ENCODE results near the gene CPLX3. TPM values are rescaled to one million over a fixed set of nuclear protein-coding genes. Genes with fewer than 3 reads are reported as not detected.
"Not testable (repeated sequence)": the region's sequence is repeated elsewhere in the genome, so short reads cannot be mapped to it uniquely, and the experiment has no call there.

Gene CPLX3
- total RNA-seq, 4 donors from 2014 or later, result 0.33 TPM; not detected in 3

DNA sequence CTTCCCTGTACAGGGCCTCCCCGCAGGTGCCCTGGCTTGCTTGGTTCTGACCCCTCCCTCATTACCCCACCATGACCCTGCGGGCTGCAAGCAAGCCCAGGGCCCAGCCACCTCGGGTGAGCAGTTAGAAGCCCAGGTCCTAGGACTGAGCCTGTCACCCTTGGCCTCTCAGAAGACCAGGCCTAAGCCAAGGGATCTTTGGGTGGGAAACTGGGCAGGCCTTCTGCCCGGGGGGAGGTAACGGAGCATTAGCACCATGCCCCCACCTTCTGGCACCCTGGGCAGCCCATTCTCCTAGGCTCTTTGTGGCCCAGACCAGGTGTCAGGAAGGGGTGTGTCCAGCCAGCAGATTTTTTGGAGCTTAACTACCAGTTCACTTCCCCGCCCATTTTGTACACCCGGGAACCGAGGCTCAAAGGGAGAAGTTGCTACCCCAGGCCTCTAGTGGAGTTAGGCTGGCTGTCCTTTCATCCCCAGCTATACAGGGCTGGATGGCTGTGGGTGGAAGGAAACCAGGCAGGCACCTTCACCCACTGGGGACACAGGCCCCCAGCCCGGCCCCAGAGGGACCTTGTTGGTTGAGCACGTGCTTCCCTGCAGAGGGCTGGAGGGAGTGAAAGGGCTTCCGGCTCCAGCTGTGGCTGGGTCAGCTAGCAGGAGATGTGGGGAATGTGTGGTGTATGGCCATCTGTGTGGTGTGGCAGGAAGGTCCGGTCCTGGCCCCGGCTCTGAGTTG lies 43.2 kb upstream of the CPLX3 start:
- H3K4me3 ChIP-seq, result peak overlapping the region; percentile 73 to 95 (median 86)
- intact Hi-C loops (cut with DNase I), result loop anchor here (5.0 kb wide), 1 partner anchor 154 kb away; the partner anchor contains the start of gene COX5A
- no peaks in the 10 kb centered on the region for H3K36me3 ChIP-seq
- H3K27ac ChIP-seq (replicated peaks in 1 of 4), result peak overlapping the region; percentile 80 to 94 (median 84)
- H3K9me3 ChIP-seq, result no peaks in the 10 kb centered on the region
- 8% methylated on average over 10 of the region's 13 CpGs for WGBS
- TF ChIP-seq POLR2AphosphoS5 (IDR thresholded peaks at IDR 0.05), result no peak
- no peak for TF ChIP-seq EP300 (IDR thresholded peaks at IDR 0.05)
- TF ChIP-seq POLR2A (IDR thresholded peaks at IDR 0.05; ENCODE audit: low read depth), result no peak
- TF ChIP-seq, protein P1, sequence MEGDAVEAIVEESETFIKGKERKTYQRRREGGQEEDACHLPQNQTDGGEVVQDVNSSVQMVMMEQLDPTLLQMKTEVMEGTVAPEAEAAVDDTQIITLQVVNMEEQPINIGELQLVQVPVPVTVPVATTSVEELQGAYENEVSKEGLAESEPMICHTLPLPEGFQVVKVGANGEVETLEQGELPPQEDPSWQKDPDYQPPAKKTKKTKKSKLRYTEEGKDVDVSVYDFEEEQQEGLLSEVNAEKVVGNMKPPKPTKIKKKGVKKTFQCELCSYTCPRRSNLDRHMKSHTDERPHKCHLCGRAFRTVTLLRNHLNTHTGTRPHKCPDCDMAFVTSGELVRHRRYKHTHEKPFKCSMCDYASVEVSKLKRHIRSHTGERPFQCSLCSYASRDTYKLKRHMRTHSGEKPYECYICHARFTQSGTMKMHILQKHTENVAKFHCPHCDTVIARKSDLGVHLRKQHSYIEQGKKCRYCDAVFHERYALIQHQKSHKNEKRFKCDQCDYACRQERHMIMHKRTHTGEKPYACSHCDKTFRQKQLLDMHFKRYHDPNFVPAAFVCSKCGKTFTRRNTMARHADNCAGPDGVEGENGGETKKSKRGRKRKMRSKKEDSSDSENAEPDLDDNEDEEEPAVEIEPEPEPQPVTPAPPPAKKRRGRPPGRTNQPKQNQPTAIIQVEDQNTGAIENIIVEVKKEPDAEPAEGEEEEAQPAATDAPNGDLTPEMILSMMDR (IDR thresholded peaks at IDR 0.05), result no peak
- no peaks in the 10 kb centered on the region for H3K27me3 ChIP-seq
- no peak for DNase-seq (ENCODE audit: extremely low spot score)
- H3K4me1 ChIP-seq, result peaks cover 61 to 79% (median 73%) of the 10 kb centered on the region in 4 donors

DNA sequence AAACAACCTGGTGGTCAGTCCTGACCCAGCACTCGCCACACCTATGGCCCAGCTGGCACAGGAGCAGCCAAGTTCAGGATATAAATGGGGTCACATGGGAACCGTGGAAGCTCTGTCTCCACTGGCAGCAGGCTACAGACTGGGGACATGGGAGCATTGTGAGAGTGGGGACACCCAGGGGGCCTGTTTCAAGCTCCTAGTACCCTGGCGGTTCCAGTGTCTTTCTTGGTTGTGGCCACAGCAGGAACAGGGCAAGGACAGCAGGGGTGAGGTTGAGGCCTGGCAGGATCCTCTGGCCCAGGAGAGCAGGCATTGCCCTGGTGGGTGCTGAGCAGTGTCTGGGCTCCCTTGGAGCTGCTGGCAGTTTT lies 42.6 kb upstream of the CPLX3 start:
- DNase-seq (ENCODE audit: extremely low spot score), result no peak
- H3K27me3 ChIP-seq, result no peaks in the 10 kb centered on the region
- no peaks in the 10 kb centered on the region for H3K36me3 ChIP-seq
- H3K9me3 ChIP-seq, result no peaks in the 10 kb centered on the region
- no peak for TF ChIP-seq POLR2AphosphoS5 (IDR thresholded peaks at IDR 0.05)
- TF ChIP-seq, protein P1 (IDR thresholded peaks at IDR 0.05), result no peak
- TF ChIP-seq POLR2A (IDR thresholded peaks at IDR 0.05; ENCODE audit: low read depth), result no peak
- TF ChIP-seq EP300 (IDR thresholded peaks at IDR 0.05), result no peak
- intact Hi-C loops (cut with DNase I), result loop anchor here (5.0 kb wide), 1 partner anchor 154 kb away; the partner anchor contains the start of gene COX5A
- H3K4me3 ChIP-seq, result peak overlapping the region; percentile 73 to 95 (median 86)
- H3K4me1 ChIP-seq, result peaks cover 67 to 84% (median 77%) of the 10 kb centered on the region in 4 donors
- peak overlapping the region; percentile 80 to 94 (median 84) for H3K27ac ChIP-seq (replicated peaks in 1 of 4)
- 48% methylated on average over 3 of the region's 3 CpGs for WGBS

DNA sequence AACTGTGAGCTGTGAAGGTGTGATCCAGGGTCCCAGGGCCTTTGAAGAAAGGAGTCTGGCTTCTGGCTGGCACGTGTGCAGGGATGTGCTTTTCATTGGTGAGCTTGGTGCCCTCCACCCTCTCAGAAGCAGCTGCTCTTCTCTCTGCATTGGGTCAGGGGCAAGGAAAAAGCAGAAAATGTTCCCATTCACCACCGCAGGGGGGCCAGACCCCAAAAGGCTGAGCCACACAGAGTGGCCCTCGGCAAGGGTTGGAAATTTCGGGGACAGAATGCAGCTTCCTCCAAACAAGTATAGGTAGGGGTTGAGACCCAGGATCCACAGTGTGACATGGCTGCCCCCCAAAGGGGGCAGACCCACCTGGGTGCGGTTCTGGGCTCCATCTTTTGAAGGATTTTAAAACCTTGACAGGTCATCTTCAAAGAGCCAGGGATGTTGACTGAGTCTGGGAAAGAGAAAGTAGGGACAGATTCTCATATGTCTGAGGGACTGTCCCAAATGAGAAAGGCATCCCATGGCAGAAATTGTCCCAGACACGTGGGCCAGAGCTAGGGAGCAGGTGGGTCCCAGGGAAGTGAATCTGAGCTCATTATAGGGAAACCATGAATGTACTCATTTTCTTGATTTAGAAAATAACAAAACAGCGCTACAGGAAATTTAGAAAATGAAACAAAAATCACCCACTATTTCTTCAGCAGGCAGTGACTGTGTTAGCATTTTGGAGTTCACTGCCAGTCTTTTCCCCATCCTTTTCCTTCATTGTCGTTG lies 41.8 kb upstream of the CPLX3 start:
- Histone ChIP-seq H3K4me3 (peak overlapping the region in 3 of 4 donors; percentile 15 to 90 (median 73)), H3K27ac (replicated peaks in 1 of 4) (peak overlapping the region; percentile 4 to 94 (median 63)), H3K4me1 (peaks cover 75 to 93% (median 85%) of the 10 kb centered on the region in 4 donors), H3K27me3 (no peaks in the 10 kb centered on the region), H3K36me3 (no peaks in the 10 kb centered on the region), H3K9me3 (no peaks in the 10 kb centered on the region)
- TF ChIP-seq, protein P1 (IDR thresholded peaks at IDR 0.05), result no peak
- no peak for TF ChIP-seq POLR2A (IDR thresholded peaks at IDR 0.05; ENCODE audit: low read depth)
- TF ChIP-seq POLR2AphosphoS5 (IDR thresholded peaks at IDR 0.05), result no peak
- intact Hi-C loops (cut with DNase I), result loop anchor here (5.0 kb wide), 1 partner anchor 153 kb away; the partner anchor contains the start of gene COX5A
- DNase-seq (ENCODE audit: extremely low spot score), result no peak
- WGBS, result 55% methylated on average over 8 of the region's 8 CpGs

DNA sequence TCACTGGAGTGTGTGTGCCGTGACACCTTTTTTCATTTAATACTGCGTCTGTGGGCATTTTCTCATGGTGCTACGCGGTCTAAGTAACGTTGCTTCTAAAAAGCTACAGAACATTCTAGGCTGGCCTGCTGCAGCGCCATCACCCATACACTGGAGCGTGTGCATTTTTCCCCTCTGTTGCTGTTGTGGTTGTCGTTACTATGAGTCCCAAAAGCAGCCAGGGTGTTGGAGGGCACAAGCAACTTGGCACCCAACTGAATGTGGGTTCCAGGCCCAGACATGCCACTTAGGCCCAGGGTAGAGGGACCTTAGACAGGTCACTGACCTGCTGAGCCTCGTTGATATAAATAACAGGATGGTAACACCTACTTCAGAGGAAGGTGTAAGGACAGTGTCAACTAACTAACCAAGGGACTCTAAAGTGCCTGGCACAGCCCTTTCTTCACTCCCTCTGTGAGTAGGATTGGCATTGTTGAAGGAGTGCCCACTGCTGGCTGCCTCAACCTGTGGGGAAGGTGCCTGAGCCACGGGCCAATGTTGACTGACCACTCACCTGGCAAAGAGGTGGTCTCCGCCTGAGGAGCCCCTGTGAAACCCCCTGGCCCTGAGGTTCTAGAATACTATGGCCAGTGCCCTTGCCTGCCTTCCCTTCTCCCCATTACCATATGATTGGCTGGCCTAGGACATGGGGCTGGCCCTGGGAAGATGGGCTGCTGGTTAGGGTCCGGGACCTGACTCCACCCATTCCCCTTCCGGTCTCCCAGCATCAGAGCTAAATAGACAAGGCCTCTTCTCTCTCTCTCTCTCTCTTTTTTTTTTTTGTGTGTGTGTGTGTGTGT lies 41.0 kb upstream of the CPLX3 start:
- Histone ChIP-seq H3K36me3 (no peaks in the 10 kb centered on the region), H3K27ac (replicated peaks in 1 of 4) (peak overlapping the region; percentile 28 to 64 (median 43)), H3K4me1 (peaks cover 83 to 94% (median 92%) of the 10 kb centered on the region in 4 donors), H3K9me3 (no peaks in the 10 kb centered on the region), H3K4me3 (peak overlapping the region in 1 of 4 donors; percentile 3), H3K27me3 (no peaks in the 10 kb centered on the region)
- TF ChIP-seq, protein P1 (IDR thresholded peaks at IDR 0.05), result no peak
- no peak for TF ChIP-seq POLR2A (IDR thresholded peaks at IDR 0.05; ENCODE audit: low read depth)
- TF ChIP-seq POLR2AphosphoS5 (IDR thresholded peaks at IDR 0.05), result no peak
- no peak for TF ChIP-seq EP300 (IDR thresholded peaks at IDR 0.05)
- no peak for DNase-seq (ENCODE audit: extremely low spot score)
- intact Hi-C loops (cut with DNase I), result no loop called here
- 74% methylated on average over 12 of the region's 13 CpGs for WGBS

DNA sequence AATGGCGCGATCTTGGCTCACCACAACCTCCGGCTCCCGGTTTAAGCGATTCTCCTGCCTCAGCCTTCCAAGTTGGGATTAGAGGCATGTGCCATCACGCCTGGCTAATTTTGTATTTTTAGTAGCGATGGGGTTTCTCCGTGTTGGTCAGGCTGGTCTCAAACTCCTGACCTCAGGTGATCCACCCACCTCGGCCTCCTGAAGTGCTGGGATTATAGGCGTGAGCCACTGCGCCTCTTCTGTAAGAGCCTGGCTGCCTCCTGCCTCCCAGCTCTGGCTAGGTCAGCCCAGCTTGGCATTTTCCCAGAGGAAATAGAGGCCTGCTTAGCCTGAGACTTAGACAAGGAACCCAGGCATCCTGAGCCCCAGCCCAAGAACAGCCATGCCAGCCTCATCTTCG lies 40.3 kb upstream of the CPLX3 start:
- intact Hi-C loops (cut with DNase I); DNase-seq (ENCODE audit: extremely low spot score): not testable (repeated sequence)

More for the DNA sequence above, 40.3 kb upstream of the CPLX3 start:
- H3K4me3 ChIP-seq, H3K36me3 ChIP-seq, H3K9me3 ChIP-seq, H3K27me3 ChIP-seq: not testable (repeated sequence)
- WGBS, result 76% methylated on average over 12 of the region's 12 CpGs
- Histone ChIP-seq H3K27ac (replicated peaks in 1 of 4) (peak overlapping the region; percentile 56 to 72 (median 60)), H3K4me1 (peaks cover 88 to 94% (median 92%) of the 10 kb centered on the region in 4 donors)

Measured in esophagus muscularis mucosa (tissue), 4 donors.